ENCODE data around the gene TRABD2B. TPM values are rescaled to one million over a fixed set of nuclear protein-coding genes. Genes with fewer than 3 reads are reported as not detected.

The TRABD2B gene
- polyA plus RNA-seq, 1 of the 3 experiments (the other 2 are of a cell fraction), result 0.03 TPM

GRCh38 chr1:47781171-47781959 is 215.8 kb downstream of the TRABD2B start:
- H4K20me1 ChIP-seq (ENCODE audit: insufficient read depth), result no peaks in the 10 kb centered on the region
- H3K9me2 ChIP-seq, result no peaks in the 10 kb centered on the region
- TF ChIP-seq ZBTB33 (IDR thresholded peaks at IDR 0.05; ENCODE audit: borderline replicate concordance, low read depth), result no peak
- no peak for TF ChIP-seq NFIC (IDR thresholded peaks at IDR 0.05; ENCODE audit: borderline replicate concordance)
- TF ChIP-seq USF1 (IDR thresholded peaks at IDR 0.05; ENCODE audit: borderline replicate concordance, low read depth), result no peak
- DNase-seq, result no peak
- H3K79me2 ChIP-seq (ENCODE audit: insufficient read depth), result no peaks in the 10 kb centered on the region
- no peaks in the 10 kb centered on the region for H3K36me3 ChIP-seq (replicated peaks in 1 of 2; ENCODE audit: control insufficient read depth in 1 of 2, insufficient read depth in 2 of 2, low read length in 1 of 2)
- H2AFZ ChIP-seq (ENCODE audit: low read depth), result no peak overlapping the region
- CTCF ChIA-PET, result interaction anchor here (0.9 to 1.9 kb wide), 2 partner anchors 43 to 216 kb away, joined by 3 to 9 read pairs; partner anchors contain the start of gene TRABD2B
- no peak overlapping the region for H3K4me3 ChIP-seq (ENCODE audit: low read depth in 2 of 2, low read length in 1 of 2)
- POLR2A ChIA-PET, result no interaction called here
- no peak overlapping the region for H3K4me2 ChIP-seq
- H3K27me3 ChIP-seq (ENCODE audit: insufficient read depth), result no peaks in the 10 kb centered on the region
- H3K27ac ChIP-seq (ENCODE audit: low read depth in 2 of 2, low read length in 1 of 2), result no peak overlapping the region
- no peaks in the 10 kb centered on the region for H3F3A ChIP-seq (replicated peaks; ENCODE audit: insufficient read depth)
- H3K4me1 ChIP-seq (ENCODE audit: control insufficient read depth in 1 of 2, insufficient read depth in 2 of 2, low read depth in 1 of 2, low read length in 1 of 2), result peaks cover 0 to 20% of the 10 kb centered on the region in 2 experiments; a peak in 1 of 4 replicates
- 61% methylated on average over 10 of the region's 22 CpGs for WGBS (ENCODE audit: low lambda C conversion rate)
- H3K9me3 ChIP-seq, result no peaks in the 10 kb centered on the region
- no peak overlapping the region for H3K9ac ChIP-seq

- H3K27me3 ChIP-seq (ENCODE audit: insufficient read depth), result no peaks in the 10 kb centered on the region
- CTCF ChIA-PET, result interaction anchor here (0.8 to 0.9 kb wide), 2 partner anchors 214 to 217 kb away, joined by 3 read pairs; partner anchors contain the start of gene TRABD2B
- H2AFZ ChIP-seq (ENCODE audit: low read depth), result no peak overlapping the region
Measured at GRCh38 chr1:47780469-47780995, 216.7 kb downstream of the TRABD2B start.

GRCh38 chr1:47779613-47780012 is 217.6 kb downstream of the TRABD2B start:
- H3K9me2 ChIP-seq, result no peaks in the 10 kb centered on the region
- H3K4me1 ChIP-seq (ENCODE audit: control insufficient read depth in 1 of 2, insufficient read depth in 2 of 2, low read depth in 1 of 2, low read length in 1 of 2), result peaks cover 0 to 24% of the 10 kb centered on the region in 2 experiments; a peak in 1 of 4 replicates
- CTCF ChIA-PET, result no interaction called here
- POLR2A ChIA-PET, result no interaction called here
- no peak overlapping the region for H3K9ac ChIP-seq
- no peak overlapping the region for H3K4me2 ChIP-seq
- no peaks in the 10 kb centered on the region for H3F3A ChIP-seq (replicated peaks; ENCODE audit: insufficient read depth)
- no peak overlapping the region for H3K4me3 ChIP-seq (ENCODE audit: low read depth in 2 of 2, low read length in 1 of 2)
- DNase-seq, result no peak
- 50% methylated on average over 2 of the region's 3 CpGs for WGBS (ENCODE audit: low lambda C conversion rate)
- TF ChIP-seq MXI1 (IDR thresholded peaks at IDR 0.05; ENCODE audit: low read depth, low read length) (no peak), CHD2 (IDR thresholded peaks at IDR 0.05; ENCODE audit: low read length, partially characterized antibody) (no peak), FOSL2 (IDR thresholded peaks at IDR 0.05; ENCODE audit: borderline replicate concordance, low read depth) (no peak), FOXJ3 (CRISPR knock-in tag; IDR thresholded peaks at IDR 0.05) (no peak)
- no peaks in the 10 kb centered on the region for H3K27me3 ChIP-seq (ENCODE audit: insufficient read depth)
- H3K9me3 ChIP-seq, result no peaks in the 10 kb centered on the region
- no peak overlapping the region for H3K27ac ChIP-seq (ENCODE audit: low read depth in 2 of 2, low read length in 1 of 2)
- H2AFZ ChIP-seq (ENCODE audit: low read depth), result no peak overlapping the region
- H3K36me3 ChIP-seq (replicated peaks in 1 of 2; ENCODE audit: control insufficient read depth in 1 of 2, insufficient read depth in 2 of 2, low read length in 1 of 2), result no peaks in the 10 kb centered on the region
- H3K79me2 ChIP-seq (ENCODE audit: insufficient read depth), result no peaks in the 10 kb centered on the region
- H4K20me1 ChIP-seq (ENCODE audit: insufficient read depth), result no peaks in the 10 kb centered on the region

More at GRCh38 chr1:47780469-47780995, 216.7 kb downstream of the TRABD2B start:
- POLR2A ChIA-PET, result no interaction called here
- Histone ChIP-seq H3K9ac (no peak overlapping the region), H3K79me2 (ENCODE audit: insufficient read depth) (no peaks in the 10 kb centered on the region), H3K9me2 (no peaks in the 10 kb centered on the region), H3F3A (replicated peaks; ENCODE audit: insufficient read depth) (no peaks in the 10 kb centered on the region), H3K4me1 (ENCODE audit: control insufficient read depth in 1 of 2, insufficient read depth in 2 of 2, low read depth in 1 of 2, low read length in 1 of 2) (peaks cover 0 to 24% of the 10 kb centered on the region in 2 experiments; a peak in 1 of 4 replicates), H3K4me2 (no peak overlapping the region), H3K9me3 (no peaks in the 10 kb centered on the region), H3K4me3 (ENCODE audit: low read depth in 2 of 2, low read length in 1 of 2) (no peak overlapping the region), H4K20me1 (ENCODE audit: insufficient read depth) (no peaks in the 10 kb centered on the region), H3K27ac (ENCODE audit: low read depth in 2 of 2, low read length in 1 of 2) (no peak overlapping the region), H3K36me3 (replicated peaks in 1 of 2; ENCODE audit: control insufficient read depth in 1 of 2, insufficient read depth in 2 of 2, low read length in 1 of 2) (no peaks in the 10 kb centered on the region)
- no peak for DNase-seq
- WGBS (ENCODE audit: low lambda C conversion rate), result 71% methylated on average over 5 of the region's 8 CpGs
- TF ChIP-seq TCF12 (IDR thresholded peaks at IDR 0.05) (no peak), EP300 (IDR thresholded peaks at IDR 0.05; ENCODE audit: borderline replicate concordance in 1 of 2, low read depth in 1 of 2, low read length in 1 of 2) (no peak), FOSL2 (IDR thresholded peaks at IDR 0.05; ENCODE audit: borderline replicate concordance, low read depth) (no peak), RCOR1 (IDR thresholded peaks at IDR 0.05; ENCODE audit: low read length) (no peak)

Data from SK-N-SH (cell line).